GM18868 (cell line): ENCODE data around the gene PVALB.
"Not testable (repeated sequence)": the region's sequence is repeated elsewhere in the genome, so short reads cannot be mapped to it uniquely, and the experiment has no call there.

Experiments used
- ATAC-seq: cut with Tn5 transposase; IDR thresholded peaks from one replicate; pipeline ENCODE4 v1.9.1; 2021; ENCODE audit warnings: mild to moderate bottlenecking, moderate library complexity; ENCODE audit not compliant: unreplicated experiment

Gene PVALB

GRCh38 chr22:36759481-36760159 lies 57.2 kb downstream of the PVALB start:
- no peak for ATAC-seq

GRCh38 chr22:36758792-36759271 lies 58.0 kb downstream of the PVALB start:
- no peak for ATAC-seq

DNA sequence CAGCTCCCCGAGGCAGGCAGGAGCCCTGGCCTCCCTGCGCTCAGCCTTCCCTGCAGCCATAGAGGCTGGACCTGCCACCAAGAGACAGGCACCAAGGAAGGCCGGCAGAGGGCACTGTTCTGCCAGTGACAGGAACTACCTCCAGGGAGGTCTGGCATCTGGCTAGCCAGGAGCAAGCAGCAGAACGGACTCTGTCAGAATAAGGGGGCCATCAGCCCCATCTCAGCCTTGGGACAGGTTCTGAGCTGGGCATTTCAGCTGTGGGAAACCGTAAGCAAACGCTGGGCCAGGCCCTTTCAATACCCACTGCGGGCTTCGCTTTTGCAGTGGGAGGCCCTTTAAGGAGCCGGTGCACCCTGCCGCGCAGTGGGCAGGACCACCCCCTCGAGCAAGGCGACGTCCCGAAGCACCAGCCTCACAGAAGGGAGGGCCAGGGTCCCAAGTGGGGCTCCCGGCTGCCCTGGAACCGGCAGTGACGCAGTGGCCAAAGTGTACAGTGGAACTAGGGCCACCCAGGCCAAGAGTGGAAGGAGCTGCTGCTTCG lies 59.1 kb downstream of the PVALB start:
- no peak for ATAC-seq

DNA sequence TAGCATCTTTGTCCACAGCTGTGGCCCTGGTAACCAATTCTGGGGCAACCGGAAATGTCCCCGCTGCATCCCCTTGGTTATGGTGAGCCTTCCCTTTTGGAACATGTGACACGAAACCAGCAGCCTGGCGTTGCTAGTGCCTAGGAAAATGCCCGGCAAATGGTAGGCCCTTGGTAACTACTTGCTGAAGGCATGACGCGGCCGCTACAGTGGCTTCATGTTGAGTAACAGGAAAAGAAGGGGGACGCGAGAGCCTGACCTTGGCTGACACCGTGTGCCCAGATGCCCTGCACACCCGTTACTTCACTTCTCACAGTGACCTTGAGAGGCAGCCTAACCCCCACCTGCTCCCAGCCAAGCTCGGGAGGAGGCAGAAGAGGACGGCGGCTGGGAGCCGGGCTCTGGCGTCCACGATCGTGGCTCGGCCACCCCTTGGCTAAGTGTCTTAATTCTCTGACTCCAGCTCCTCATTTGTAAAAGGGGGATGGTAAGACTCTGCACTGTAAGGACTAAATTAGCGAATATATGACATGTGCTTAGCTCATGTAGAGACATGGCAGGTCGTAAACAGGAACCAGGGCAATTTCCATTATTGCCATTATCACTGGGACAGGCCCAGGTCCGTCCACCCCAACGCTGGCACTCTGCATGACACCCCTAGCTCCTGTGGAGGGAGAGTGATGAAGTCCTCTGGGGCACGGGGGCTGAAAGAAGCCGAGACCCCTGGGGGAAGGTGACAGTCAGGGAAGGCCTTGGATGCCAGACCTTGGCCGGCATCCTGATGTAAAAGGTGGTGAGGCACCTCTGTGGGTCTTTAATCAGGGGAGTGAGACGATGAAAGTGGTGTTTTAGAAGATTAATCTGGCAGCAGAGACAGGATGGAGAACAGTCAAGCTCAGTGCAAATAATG lies 59.8 kb downstream of the PVALB start:
- ATAC-seq: no peak

- ATAC-seq: no peak
Observed at GRCh38 chr22:36756031-36756430, 60.8 kb downstream of the PVALB start.

- no peak for ATAC-seq
Observed at GRCh38 chr22:36755316-36755715, 61.5 kb downstream of the PVALB start.

DNA sequence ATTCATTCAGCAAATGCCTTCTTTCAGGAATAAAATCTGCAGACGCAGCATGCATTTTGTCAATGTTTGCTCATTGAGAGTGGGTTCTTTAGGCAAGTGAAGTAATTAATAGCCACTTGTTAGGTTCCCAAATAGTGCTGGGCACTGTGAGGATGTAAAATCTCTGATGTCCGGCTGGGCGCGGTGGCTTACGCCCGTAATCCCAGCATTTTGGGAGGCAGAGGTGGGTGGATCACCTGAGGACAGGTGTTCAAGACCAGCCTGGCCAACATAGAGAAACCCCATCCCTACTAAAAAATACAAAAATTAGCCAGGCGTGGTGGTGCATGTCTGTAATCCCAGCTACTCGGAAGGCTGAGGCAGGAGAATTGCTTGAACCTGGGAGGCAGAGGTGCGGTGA lies 62.0 kb downstream of the PVALB start:
- not testable (repeated sequence) for ATAC-seq

DNA sequence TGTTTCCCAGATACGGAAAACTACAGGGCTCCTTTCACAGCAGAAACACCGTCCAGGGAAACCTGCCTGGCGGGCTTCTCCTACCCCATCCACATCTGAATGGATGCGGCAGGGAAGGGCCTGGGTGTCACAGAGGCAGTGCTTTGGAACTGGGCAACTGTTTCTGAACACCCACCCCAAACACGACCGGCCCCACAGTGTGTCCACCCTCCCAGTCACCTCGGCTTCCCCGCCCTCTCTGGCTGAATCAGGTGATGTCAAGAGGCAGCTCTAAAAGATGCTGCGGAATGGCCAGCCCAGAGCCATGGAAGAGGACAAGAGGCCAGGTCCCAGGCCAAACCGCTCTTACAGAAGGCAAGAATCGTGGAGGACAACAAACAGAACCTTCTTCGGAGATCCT lies 62.9 kb downstream of the PVALB start:
- no peak for ATAC-seq

- no peak for ATAC-seq
Observed at GRCh38 chr22:36753120-36753802, 63.6 kb downstream of the PVALB start.
